K562 (cell line): ENCODE results near the gene CYB5R4. TPM values are rescaled to one million over a fixed set of nuclear protein-coding genes. Genes with fewer than 3 reads are reported as not detected.

ENCODE experiments used
- ATAC-seq: fragments of 200-7000 bp; cut with Tn5 transposase; 3 replicates; pipeline ENCODE4 v1.9.1; 2020; ENCODE audit warnings: moderate library complexity
- BruUV-seq: library from RNA; stranded (reverse); fragments of 400-500 nt; replicated peaks from 2 replicates; lab custom pipeline; 2021; lab: Mats Ljungman, UMichigan
- CTCF ChIA-PET: fragments of 300-600 bp; formaldehyde crosslinking; extraction: SDS; loops from one replicate; lab custom pipeline; 2021; ENCODE audit warnings: low intra/inter-chr PET ratio; lab: Yijun Ruan, JAX
- POLR2A ChIA-PET: fragments of 300-600, 350-650 bp; sonication (Branson Sonifier 250); formaldehyde crosslinking; extraction: SDS; loops from one replicate; lab custom pipeline; 2021; ENCODE audit warnings: antibody characterized with exemption, inconsistent platforms; lab: Yijun Ruan, JAX
- DNase-seq, 4 experiments: peaks; one replicate each; pipeline versions ENCODE4 v3.0.0 to v3.0.0-alpha.2; 2011 to 2018; ENCODE audit warnings: low spot score in 3 of 4, mixed read lengths in 3 of 4; ENCODE audit errors: extremely low read depth in 1 of 4
- FAIRE-seq: peaks from 2 replicates; lab custom pipeline; 2011; peaks lifted over from hg19 to GRCh38; lab: Jason Lieb, UNC
- H2AFZ ChIP-seq: 2 replicates; pipeline ENCODE4 v1.6.0; 2011; ENCODE audit warnings: low read depth, low read length, control low read depth, inconsistent platforms
- H3K27ac ChIP-seq: fragments of 200-600 bp; 3 replicates; pipeline ENCODE4 v1.8.0; 2011; ENCODE audit warnings: low read depth, mild to moderate bottlenecking, control low read depth, inconsistent platforms, low read length, moderate library complexity, mixed read lengths; ENCODE audit errors: extremely low read depth
- H3K27me3 ChIP-seq, 2 experiments: fragments of 300-600 bp in 1 of 2; 2 replicates in 1 of 2; 3 replicates in 1 of 2; pipeline versions ENCODE4 v1.6.0 to v1.8.0; 2011; ENCODE audit warnings: inconsistent platforms in 2 of 2, low read length in 2 of 2, mild to moderate bottlenecking in 1 of 2, mixed read lengths in 1 of 2, moderate library complexity in 1 of 2; ENCODE audit not compliant: control insufficient read depth in 2 of 2, insufficient read depth in 2 of 2
- H3K36me3 ChIP-seq: fragments of 300-600 bp; 3 replicates; pipeline ENCODE4 v1.8.0; 2011; ENCODE audit warnings: mild to moderate bottlenecking, low read length, inconsistent platforms; ENCODE audit not compliant: control insufficient read depth, insufficient read depth
- H3K4me1 ChIP-seq, 2 experiments: fragments of 200-600 bp in 1 of 2; replicated peaks in 1 of 2; 2 replicates in 1 of 2; 3 replicates in 1 of 2; pipeline versions ENCODE4 v1.5.1 to v1.8.0; 2011; ENCODE audit warnings: inconsistent platforms in 2 of 2, low read length in 2 of 2, mild to moderate bottlenecking in 1 of 2, mixed read lengths in 1 of 2, moderate library complexity in 1 of 2; ENCODE audit not compliant: control insufficient read depth in 2 of 2, insufficient read depth in 2 of 2
- H3K4me2 ChIP-seq: 2 replicates; pipeline ENCODE4 v1.6.1; 2011; ENCODE audit warnings: low read length, control low read depth, inconsistent platforms, mixed read lengths; ENCODE audit not compliant: insufficient read depth
- H3K4me3 ChIP-seq: fragments of 200-600 bp; sonication (generic), shearing (Covaris generic); 2 replicates; pipeline ENCODE4 v1.5.1; 2016; ENCODE audit warnings: control low read depth, inconsistent platforms
- H3K79me2 ChIP-seq: fragments of 200-600 bp; 3 replicates; pipeline ENCODE4 v1.8.0; 2011; ENCODE audit warnings: low read length, inconsistent platforms; ENCODE audit not compliant: control insufficient read depth, insufficient read depth
- H3K9ac ChIP-seq, 2 experiments: 2 replicates each; pipeline versions ENCODE4 v1.6.0 to v1.6.1; 2011; ENCODE audit warnings: low read depth in 2 of 2, low read length in 2 of 2, control low read depth in 1 of 2, inconsistent platforms in 1 of 2, mild to moderate bottlenecking in 1 of 2, mixed read lengths in 1 of 2; ENCODE audit not compliant: insufficient read depth in 1 of 2
- H3K9me1 ChIP-seq: one replicate; pipeline ENCODE4 v1.6.0; 2011; ENCODE audit warnings: inconsistent platforms, mild to moderate bottlenecking, low read length, moderate library complexity; ENCODE audit not compliant: control insufficient read depth, insufficient read depth
- H3K9me3 ChIP-seq: replicated peaks from 2 replicates; pipeline ENCODE4 v1.5.1; 2011; ENCODE audit warnings: low read depth, low read length, inconsistent platforms; ENCODE audit not compliant: control insufficient read depth, insufficient read depth
- H4K20me1 ChIP-seq: replicated peaks from 2 replicates; pipeline ENCODE4 v1.6.1; 2011; ENCODE audit warnings: low read length, inconsistent platforms, mixed read lengths; ENCODE audit not compliant: control insufficient read depth, insufficient read depth
- FIP1L1 ChIP-seq: fragments of 200-400 bp; formaldehyde crosslinking; IDR thresholded peaks from 2 replicates; pipeline ENCODE4 v1.6.1; 2018; ENCODE audit warnings: mild to moderate bottlenecking, low read depth, low read length; ENCODE audit not compliant: poor library complexity, severe bottlenecking
- WGBS: fragments of 100-300 bp; shearing (Covaris generic); methylation state at CpG from one replicate; pipeline ENCODE4 v1.1.6; 2016; ENCODE audit warnings: low coverage, mixed read lengths; ENCODE audit not compliant: insufficient coverage; ENCODE audit errors: missing lambda C conversion rate; 5-methylcytosine and 5-hydroxymethylcytosine counted together
- in situ Hi-C: fragments of 300-500 bp; cut with MboI; formaldehyde crosslinking; loops from 4 replicates; pipeline ENCODE4 v1.15.0; 2018; ENCODE audit warnings: inconsistent platforms, mixed read lengths
- intact Hi-C: fragments of 100-400 bp; cut with micrococcal nuclease; formaldehyde crosslinking; loops from 2 replicates; pipeline ENCODE4 v1.14.2; 2022
- polyA plus RNA-seq, 8 experiments: library from polyadenylated mRNA; depleted of rRNA in 4 of 8; stranded (reverse) in 5 of 8; unstranded in 3 of 8; fragments of >200 nt; fragmentation: Nextera tagmentation in 2 of 8; fragmentation: Illumina TruSeq in 1 of 8; extraction: Ambion mirVana in 2 of 8; extraction: Trizol in 1 of 8; gene quantifications; 2 replicates each; pipeline versions ENCODE4 v1.2.1 to v1.2.3, GENCODE V29; 2011 to 2014; ENCODE audit warnings: inconsistent platforms in 1 of 8, missing spikeins in 1 of 8
- total RNA-seq, 7 experiments: library from RNA; depleted of rRNA in 6 of 7; stranded (reverse); fragments of >200 nt in 6 of 7; fragmentation: Illumina TruSeq in 2 of 7; extraction: Trizol in 2 of 7; gene quantifications; 2 replicates each; pipeline versions ENCODE4 v1.2.1 to v1.2.3, GENCODE V29; 2011 to 2021; ENCODE audit warnings: low replicate concordance in 1 of 7
- TF ChIP-seq, protein P1 (sequence below), 2 experiments: fragments of 450-650 bp; IDR thresholded peaks; 2 replicates each; pipeline ENCODE4 v1.6.1; 2018; ENCODE audit warnings: mild to moderate bottlenecking in 2 of 2, low read depth in 1 of 2; ENCODE audit not compliant: partially characterized antibody in 2 of 2

Gene CYB5R4
- total and polyA plus RNA-seq, 9 of the 15 experiments (the other 6 are each of a cell fraction or from before 2014, with no cell fraction given): 5.9 to 23.1 (median 19.0) TPM

DNA sequence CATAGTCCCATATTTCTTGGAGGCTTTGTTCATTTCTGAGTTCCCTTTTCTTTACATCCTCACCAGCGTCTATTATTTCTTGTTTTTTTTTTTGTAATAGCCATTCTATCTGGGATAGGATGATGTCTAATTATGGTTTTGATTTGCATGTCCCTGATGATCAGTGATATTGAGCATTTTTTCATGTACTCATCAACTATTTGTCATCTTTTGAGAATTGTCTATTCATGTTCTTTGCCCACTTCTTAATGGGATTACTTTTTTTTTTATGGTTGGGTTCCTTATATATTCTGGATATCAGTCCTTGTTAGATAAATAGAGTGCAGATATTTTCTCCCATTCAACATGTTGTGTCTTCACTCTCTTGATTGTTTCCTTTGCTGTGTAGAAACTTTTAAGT lies 42.1 kb downstream of the CYB5R4 start:
- Histone ChIP-seq H3K4me3 (no peak overlapping the region), H3K27me3 (no peaks in the 10 kb centered on the region), H3K79me2 (peaks cover 23% of the 10 kb centered on the region; the same call in 2 of the 3 replicates), H3K9me3 (0 out of 2 replicates have a peak, but pooled peaks cover 1% of the 10 kb centered on the region), H3K4me2 (no peak overlapping the region), H4K20me1 (no peaks in the 10 kb centered on the region), H3K9me1 (no peaks in the 10 kb centered on the region), H2AFZ (no peak overlapping the region), H3K4me1 (no peaks in the 10 kb centered on the region), H3K9ac (no peak overlapping the region), H3K36me3 (no peaks in the 10 kb centered on the region), H3K27ac (no peak overlapping the region)
- ChIA-PET POLR2A (no interaction called here), CTCF (no interaction called here)
- ATAC-seq: no peak
- no peak for FAIRE-seq
- intact Hi-C loops: no loop called here
- no TSS peak for BruUV-seq
- WGBS: 64% methylated on average over 1 of the region's 1 CpG
- no peak for DNase-seq
- in situ Hi-C loops: no loop called here
- TF ChIP-seq, protein P1, sequence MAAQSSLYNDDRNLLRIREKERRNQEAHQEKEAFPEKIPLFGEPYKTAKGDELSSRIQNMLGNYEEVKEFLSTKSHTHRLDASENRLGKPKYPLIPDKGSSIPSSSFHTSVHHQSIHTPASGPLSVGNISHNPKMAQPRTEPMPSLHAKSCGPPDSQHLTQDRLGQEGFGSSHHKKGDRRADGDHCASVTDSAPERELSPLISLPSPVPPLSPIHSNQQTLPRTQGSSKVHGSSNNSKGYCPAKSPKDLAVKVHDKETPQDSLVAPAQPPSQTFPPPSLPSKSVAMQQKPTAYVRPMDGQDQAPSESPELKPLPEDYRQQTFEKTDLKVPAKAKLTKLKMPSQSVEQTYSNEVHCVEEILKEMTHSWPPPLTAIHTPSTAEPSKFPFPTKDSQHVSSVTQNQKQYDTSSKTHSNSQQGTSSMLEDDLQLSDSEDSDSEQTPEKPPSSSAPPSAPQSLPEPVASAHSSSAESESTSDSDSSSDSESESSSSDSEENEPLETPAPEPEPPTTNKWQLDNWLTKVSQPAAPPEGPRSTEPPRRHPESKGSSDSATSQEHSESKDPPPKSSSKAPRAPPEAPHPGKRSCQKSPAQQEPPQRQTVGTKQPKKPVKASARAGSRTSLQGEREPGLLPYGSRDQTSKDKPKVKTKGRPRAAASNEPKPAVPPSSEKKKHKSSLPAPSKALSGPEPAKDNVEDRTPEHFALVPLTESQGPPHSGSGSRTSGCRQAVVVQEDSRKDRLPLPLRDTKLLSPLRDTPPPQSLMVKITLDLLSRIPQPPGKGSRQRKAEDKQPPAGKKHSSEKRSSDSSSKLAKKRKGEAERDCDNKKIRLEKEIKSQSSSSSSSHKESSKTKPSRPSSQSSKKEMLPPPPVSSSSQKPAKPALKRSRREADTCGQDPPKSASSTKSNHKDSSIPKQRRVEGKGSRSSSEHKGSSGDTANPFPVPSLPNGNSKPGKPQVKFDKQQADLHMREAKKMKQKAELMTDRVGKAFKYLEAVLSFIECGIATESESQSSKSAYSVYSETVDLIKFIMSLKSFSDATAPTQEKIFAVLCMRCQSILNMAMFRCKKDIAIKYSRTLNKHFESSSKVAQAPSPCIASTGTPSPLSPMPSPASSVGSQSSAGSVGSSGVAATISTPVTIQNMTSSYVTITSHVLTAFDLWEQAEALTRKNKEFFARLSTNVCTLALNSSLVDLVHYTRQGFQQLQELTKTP (IDR thresholded peaks at IDR 0.05; ENCODE audit: low read depth in 1 of 2, partially characterized antibody in 2 of 2): peak in 1 of 2 experiments; percentile 97
- no peak for TF ChIP-seq FIP1L1
